MM.1S (cell line): ENCODE results near the gene TCF12.

Experiments
- DNase-seq: peaks from one replicate; pipeline ENCODE4 v3.0.0-alpha.2; 2015
- H2AFZ ChIP-seq: fragments of 300-600 bp; sonication (generic); 2 replicates; pipeline ENCODE4 v1.6.0; 2016; ENCODE audit warnings: antibody characterized with exemption, low read length
- H3F3A ChIP-seq: fragments of 300-600 bp; sonication (generic); 2 replicates; pipeline ENCODE4 v1.6.1; 2016; ENCODE audit warnings: mild to moderate bottlenecking, antibody characterized with exemption, low read length, moderate library complexity, mixed read lengths; ENCODE audit not compliant: insufficient read depth
- H3K27ac ChIP-seq: fragments of 300-600 bp; sonication (generic); 2 replicates; pipeline ENCODE4 v1.5.1; 2016; ENCODE audit warnings: mild to moderate bottlenecking, low read length
- H3K27me3 ChIP-seq: fragments of 300-600 bp; sonication (generic); replicated peaks from 2 replicates; pipeline ENCODE4 v1.6.0; 2016; ENCODE audit warnings: low read length; ENCODE audit not compliant: insufficient read depth
- H3K36me3 ChIP-seq: fragments of 300-600 bp; sonication (generic); replicated peaks from 2 replicates; pipeline ENCODE4 v1.6.1; 2016; ENCODE audit warnings: mild to moderate bottlenecking, low read length, mixed read lengths; ENCODE audit not compliant: insufficient read depth
- H3K4me1 ChIP-seq: fragments of 300-600 bp; sonication (generic); 2 replicates; pipeline ENCODE4 v1.6.1; 2016; ENCODE audit warnings: low read length, mixed read lengths
- H3K4me2 ChIP-seq: fragments of 300-600 bp; sonication (generic); 2 replicates; pipeline ENCODE4 v1.6.0; 2016; ENCODE audit warnings: low read depth, low read length
- H3K4me3 ChIP-seq: fragments of 300-600 bp; sonication (generic); 2 replicates; pipeline ENCODE4 v1.5.1; 2016; ENCODE audit warnings: low read length, mixed read lengths
- H3K79me2 ChIP-seq: fragments of 300-600 bp; sonication (generic); 2 replicates; pipeline ENCODE4 v1.6.1; 2016; ENCODE audit warnings: mixed run types, low read length, mixed read lengths
- H3K9ac ChIP-seq: fragments of 300-600 bp; sonication (generic); 2 replicates; pipeline ENCODE4 v1.6.1; 2016; ENCODE audit warnings: low read length, mixed read lengths
- H3K9me2 ChIP-seq: fragments of 300-600 bp; sonication (generic); replicated peaks from 2 replicates; pipeline ENCODE4 v1.6.1; 2016; ENCODE audit warnings: mild to moderate bottlenecking, low read length, mixed read lengths; ENCODE audit not compliant: insufficient read depth
- H3K9me3 ChIP-seq: fragments of 300-600 bp; sonication (generic); replicated peaks from 2 replicates; pipeline ENCODE4 v1.6.1; 2016; ENCODE audit warnings: mild to moderate bottlenecking, low read length, mixed read lengths; ENCODE audit not compliant: insufficient read depth
- H4K20me1 ChIP-seq: fragments of 300-600 bp; sonication (generic); 2 replicates; pipeline ENCODE4 v1.6.1; 2016; ENCODE audit warnings: mild to moderate bottlenecking, low read length, moderate library complexity, mixed read lengths; ENCODE audit not compliant: insufficient read depth
- EZH2 ChIP-seq: fragments of 300-600 bp; sonication (generic); optimal IDR thresholded peaks from 2 replicates; pipeline ENCODE3; 2017; ENCODE audit warnings: low read depth, mild to moderate bottlenecking, antibody characterized with exemption, low read length, mixed read lengths
- EZH2phosphoT487 ChIP-seq: fragments of 300-600 bp; sonication (generic); IDR thresholded peaks from 2 replicates; pipeline ENCODE4 v1.6.1; 2018; ENCODE audit warnings: antibody characterized with exemption, low read length
- TF ChIP-seq, protein P1 (sequence below): fragments of 300-600 bp; sonication (generic); IDR thresholded peaks from 2 replicates; pipeline ENCODE4 v1.5.1; 2016; ENCODE audit warnings: antibody characterized with exemption, low read length, mixed read lengths

TCF12 gene

DNA sequence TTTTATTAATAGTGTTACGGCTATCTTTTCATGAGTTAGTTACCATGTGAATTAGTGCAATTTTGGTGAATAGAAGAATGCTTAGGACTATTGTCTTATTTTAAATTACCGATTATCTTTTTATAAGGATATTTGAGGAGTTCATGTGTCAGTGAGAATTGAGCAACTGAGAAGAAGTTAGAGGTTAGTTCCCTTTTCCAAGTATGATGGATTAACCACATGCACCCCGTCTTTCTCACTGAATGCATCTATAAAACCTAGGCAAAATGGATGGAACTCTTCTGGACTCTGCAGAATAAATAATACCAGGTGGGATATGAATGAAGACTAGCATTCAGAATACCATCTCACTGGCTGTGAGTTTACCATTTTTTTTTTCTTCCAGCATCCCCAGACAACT is 74.3 kb downstream of the TCF12 start:
- no peaks in the 10 kb centered on the region; the same call in 1 of the 2 replicates for H3K36me3 ChIP-seq

DNA sequence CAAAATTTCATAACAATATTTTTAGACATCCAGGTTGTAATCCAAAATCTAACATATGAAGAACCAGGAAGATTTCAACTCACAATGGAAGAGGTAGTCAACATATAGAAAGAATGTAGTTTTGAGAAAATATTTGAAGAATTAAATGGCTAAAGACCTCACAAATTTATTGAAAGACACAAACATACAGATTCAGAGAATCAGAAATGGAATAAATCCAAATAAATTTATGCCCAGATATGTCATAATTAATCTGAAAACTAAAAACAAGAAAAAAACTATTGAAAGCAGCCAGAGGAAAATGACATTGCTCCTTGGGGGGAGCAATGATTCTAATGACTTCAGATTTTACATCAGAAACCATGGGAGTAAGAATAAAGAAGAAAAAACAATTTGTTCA is 75.8 kb downstream of the TCF12 start:
- Histone ChIP-seq H3K9me2 (no peaks in the 10 kb centered on the region), H4K20me1 (no peaks in the 10 kb centered on the region), H2AFZ (no peak overlapping the region), H3K27me3 (no peaks in the 10 kb centered on the region), H3K4me2 (no peak overlapping the region), H3K4me3 (no peak overlapping the region), H3K4me1 (no peaks in the 10 kb centered on the region), H3K27ac (no peak overlapping the region), H3K9ac (no peak overlapping the region), H3K79me2 (peaks cover 5% of the 10 kb centered on the region), H3K36me3 (no peaks in the 10 kb centered on the region; the same call in 1 of the 2 replicates), H3F3A (no peaks in the 10 kb centered on the region), H3K9me3 (no peaks in the 10 kb centered on the region)
- no peak for DNase-seq
- no peak for TF ChIP-seq EZH2phosphoT487
- no peak for TF ChIP-seq EZH2
- TF ChIP-seq, protein P1, sequence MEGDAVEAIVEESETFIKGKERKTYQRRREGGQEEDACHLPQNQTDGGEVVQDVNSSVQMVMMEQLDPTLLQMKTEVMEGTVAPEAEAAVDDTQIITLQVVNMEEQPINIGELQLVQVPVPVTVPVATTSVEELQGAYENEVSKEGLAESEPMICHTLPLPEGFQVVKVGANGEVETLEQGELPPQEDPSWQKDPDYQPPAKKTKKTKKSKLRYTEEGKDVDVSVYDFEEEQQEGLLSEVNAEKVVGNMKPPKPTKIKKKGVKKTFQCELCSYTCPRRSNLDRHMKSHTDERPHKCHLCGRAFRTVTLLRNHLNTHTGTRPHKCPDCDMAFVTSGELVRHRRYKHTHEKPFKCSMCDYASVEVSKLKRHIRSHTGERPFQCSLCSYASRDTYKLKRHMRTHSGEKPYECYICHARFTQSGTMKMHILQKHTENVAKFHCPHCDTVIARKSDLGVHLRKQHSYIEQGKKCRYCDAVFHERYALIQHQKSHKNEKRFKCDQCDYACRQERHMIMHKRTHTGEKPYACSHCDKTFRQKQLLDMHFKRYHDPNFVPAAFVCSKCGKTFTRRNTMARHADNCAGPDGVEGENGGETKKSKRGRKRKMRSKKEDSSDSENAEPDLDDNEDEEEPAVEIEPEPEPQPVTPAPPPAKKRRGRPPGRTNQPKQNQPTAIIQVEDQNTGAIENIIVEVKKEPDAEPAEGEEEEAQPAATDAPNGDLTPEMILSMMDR: no peak

More for the DNA sequence above, 74.3 kb downstream of the TCF12 start:
- Histone ChIP-seq H3K27me3 (no peaks in the 10 kb centered on the region), H3K4me2 (no peak overlapping the region), H3K4me3 (no peak overlapping the region), H3K27ac (no peak overlapping the region), H2AFZ (no peak overlapping the region), H3K79me2 (peaks cover 9% of the 10 kb centered on the region), H3K9me2 (no peaks in the 10 kb centered on the region), H3K9ac (no peak overlapping the region), H4K20me1 (no peaks in the 10 kb centered on the region), H3F3A (no peaks in the 10 kb centered on the region), H3K9me3 (no peaks in the 10 kb centered on the region), H3K4me1 (no peaks in the 10 kb centered on the region)
- no peak for DNase-seq
- TF ChIP-seq, protein P1: no peak

DNA sequence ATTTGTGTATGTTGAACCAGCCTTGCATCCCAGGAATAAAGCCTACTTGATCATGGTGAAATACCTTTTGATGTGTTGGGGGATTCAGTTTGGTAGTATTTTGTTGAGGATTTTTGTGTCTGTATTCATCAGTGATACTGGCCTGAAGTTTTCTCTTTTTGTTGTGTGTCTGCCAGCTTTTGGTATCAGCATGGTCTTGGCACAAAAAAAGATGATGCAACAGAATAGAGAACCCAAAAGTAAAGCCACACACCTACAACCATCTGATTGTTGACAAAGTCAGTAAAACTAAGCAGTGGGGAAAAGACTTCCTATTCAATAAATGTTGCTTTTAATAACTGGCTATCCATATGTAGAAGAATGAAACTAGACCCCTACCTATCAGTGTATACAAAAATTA is 77.6 kb downstream of the TCF12 start:
- H3K9me2 ChIP-seq: no peaks in the 10 kb centered on the region
- H3K27me3 ChIP-seq: no peaks in the 10 kb centered on the region
- no peak overlapping the region for H3K4me3 ChIP-seq
- no peaks in the 10 kb centered on the region; the same call in 1 of the 2 replicates for H3K36me3 ChIP-seq
- no peak overlapping the region for H2AFZ ChIP-seq
- no peaks in the 10 kb centered on the region for H3K9me3 ChIP-seq
- no peak overlapping the region for H3K4me2 ChIP-seq
- no peak for TF ChIP-seq EZH2
- TF ChIP-seq, protein P1: no peak
- H3K79me2 ChIP-seq: no peaks in the 10 kb centered on the region
- H4K20me1 ChIP-seq: no peaks in the 10 kb centered on the region
- no peak overlapping the region for H3K9ac ChIP-seq
- H3K4me1 ChIP-seq: no peaks in the 10 kb centered on the region
- no peak overlapping the region for H3K27ac ChIP-seq
- DNase-seq: no peak
- no peaks in the 10 kb centered on the region for H3F3A ChIP-seq
